ENCODE measurements around the gene NAV2. TPM values are rescaled to one million over a fixed set of nuclear protein-coding genes. Genes with fewer than 3 reads are reported as not detected.

Gene NAV2
- total and polyA plus RNA-seq, 7 donors: 1.2 to 62.6 (median 22.1) TPM

GRCh38 chr11:19728436-19728835 lies 15.8 kb downstream of the NAV2 start:
- Histone ChIP-seq H3K27me3 (no peaks in the 10 kb centered on the region), H3K36me3 (no peaks in the 10 kb centered on the region), H3K4me3 (no peak overlapping the region), H3K4me1 (peaks cover 0 to 86% (median 80%) of the 10 kb centered on the region in 4 donors), H3K27ac (peak overlapping the region; percentile 73 to 98 (median 86)), H3K9me3 (no peaks in the 10 kb centered on the region)
- TF ChIP-seq EP300 (IDR thresholded peaks at IDR 0.05) (peak in 1 of 4 donors; percentile 27), POLR2A (IDR thresholded peaks at IDR 0.05) (no peak), CTCF (IDR thresholded peaks at IDR 0.05) (no peak), POLR2AphosphoS5 (IDR thresholded peaks at IDR 0.05) (peak in 1 of 4 donors; percentile 10)
- no peak for DNase-seq
- 93 to 95% methylated on average over 4 of the region's 4 CpGs for WGBS, 2 donors
- intact Hi-C loops (cut with DNase I): no loop called here

- DNase-seq: no peak
- Histone ChIP-seq H3K4me1 (peaks cover 0 to 85% (median 74%) of the 10 kb centered on the region in 4 donors), H3K36me3 (no peaks in the 10 kb centered on the region), H3K27ac (peak overlapping the region; percentile 75 to 98 (median 86)), H3K4me3 (no peak overlapping the region), H3K9me3 (no peaks in the 10 kb centered on the region), H3K27me3 (no peaks in the 10 kb centered on the region)
- TF ChIP-seq CTCF (IDR thresholded peaks at IDR 0.05): no peak
- TF ChIP-seq POLR2AphosphoS5 (IDR thresholded peaks at IDR 0.05): no peak
- TF ChIP-seq EP300 (IDR thresholded peaks at IDR 0.05): no peak
- TF ChIP-seq POLR2A (IDR thresholded peaks at IDR 0.05): no peak
- intact Hi-C loops (cut with DNase I): no loop called here
- 89 to 95% methylated on average over 2 of the region's 2 CpGs for WGBS, 2 donors
These were observed 16.5 kb downstream of the NAV2 start for GRCh38 chr11:19729141-19729540.

GRCh38 chr11:19730373-19730772 lies 17.7 kb downstream of the NAV2 start:
- intact Hi-C loops (cut with DNase I): no loop called here
- Histone ChIP-seq H3K27ac (peak overlapping the region; percentile 75 to 98 (median 86)), H3K36me3 (no peaks in the 10 kb centered on the region), H3K27me3 (no peaks in the 10 kb centered on the region), H3K4me1 (peaks cover 0 to 85% (median 75%) of the 10 kb centered on the region in 4 donors), H3K4me3 (no peak overlapping the region), H3K9me3 (no peaks in the 10 kb centered on the region)
- DNase-seq: peak; percentile 91
- TF ChIP-seq POLR2AphosphoS5 (IDR thresholded peaks at IDR 0.05) (peak; percentile 12 to 65 (median 50)), CTCF (IDR thresholded peaks at IDR 0.05) (no peak), EP300 (IDR thresholded peaks at IDR 0.05) (peak in 2 of 4 donors; percentile 25 to 63), POLR2A (IDR thresholded peaks at IDR 0.05) (no peak)
- 91 to 94% methylated on average over 11 of the region's 11 CpGs for WGBS, 2 donors

- Histone ChIP-seq H3K4me3 (no peak overlapping the region), H3K9me3 (no peaks in the 10 kb centered on the region), H3K27me3 (no peaks in the 10 kb centered on the region), H3K4me1 (peaks cover 0 to 85% (median 66%) of the 10 kb centered on the region in 4 donors), H3K36me3 (no peaks in the 10 kb centered on the region), H3K27ac (peak overlapping the region; percentile 75 to 98 (median 86))
- intact Hi-C loops (cut with DNase I): no loop called here
- 94% methylated on average over 2 of the region's 2 CpGs for WGBS, 2 donors
- no peak for DNase-seq
- TF ChIP-seq POLR2A (IDR thresholded peaks at IDR 0.05) (no peak), CTCF (IDR thresholded peaks at IDR 0.05) (no peak), POLR2AphosphoS5 (IDR thresholded peaks at IDR 0.05) (no peak), EP300 (IDR thresholded peaks at IDR 0.05) (no peak)
These were observed 21.5 kb downstream of the NAV2 start for GRCh38 chr11:19734171-19734570.
